Activated CD4-positive, alpha-beta T cell treated with anti-CD3 and anti-CD28 coated beads, Interleukin-2, amount 50 U/mL, for 1 hour (primary cell): ENCODE measurements around the gene ARHGAP19.
"Not testable (repeated sequence)": the region's sequence is repeated elsewhere in the genome, so short reads cannot be mapped to it uniquely, and the experiment has no call there.

Experiments used
- DNase-seq: peaks from one replicate; pipeline ENCODE4 v3.0.0-alpha.2; 2020

The ARHGAP19 gene

DNA sequence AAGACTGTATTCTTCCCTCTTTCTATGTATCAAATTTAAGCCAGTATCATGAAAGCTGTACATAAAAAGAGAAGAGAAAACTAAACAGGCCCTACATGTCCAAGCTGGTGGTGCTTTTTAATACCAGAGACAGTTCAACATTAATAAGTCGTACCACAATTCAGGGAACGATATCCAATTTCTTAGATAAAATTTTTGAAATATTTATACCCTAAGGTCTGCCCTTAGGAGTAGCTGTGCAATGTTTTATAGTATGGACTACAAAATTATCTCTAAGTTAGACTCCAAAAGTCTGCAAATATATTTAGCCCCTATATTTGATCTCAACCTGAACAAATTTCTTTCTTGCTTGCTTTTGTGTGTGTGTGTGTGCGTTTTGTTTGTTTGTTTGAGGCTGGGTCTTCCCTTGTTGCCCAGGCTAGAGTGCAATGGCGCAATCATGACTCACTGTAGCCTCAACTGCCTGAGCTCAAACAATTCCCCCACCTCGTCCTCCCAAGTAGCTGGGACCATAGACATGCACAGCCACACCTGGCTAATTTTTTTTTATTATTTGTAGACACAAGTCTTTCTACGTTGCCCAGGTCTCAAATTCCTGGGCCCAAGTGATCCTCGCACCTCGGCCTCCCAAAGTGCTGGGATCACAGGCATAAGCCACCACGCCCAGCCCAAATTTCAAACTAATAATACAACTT is 13.2 kb downstream of the ARHGAP19 start:
- no peak for DNase-seq

DNA sequence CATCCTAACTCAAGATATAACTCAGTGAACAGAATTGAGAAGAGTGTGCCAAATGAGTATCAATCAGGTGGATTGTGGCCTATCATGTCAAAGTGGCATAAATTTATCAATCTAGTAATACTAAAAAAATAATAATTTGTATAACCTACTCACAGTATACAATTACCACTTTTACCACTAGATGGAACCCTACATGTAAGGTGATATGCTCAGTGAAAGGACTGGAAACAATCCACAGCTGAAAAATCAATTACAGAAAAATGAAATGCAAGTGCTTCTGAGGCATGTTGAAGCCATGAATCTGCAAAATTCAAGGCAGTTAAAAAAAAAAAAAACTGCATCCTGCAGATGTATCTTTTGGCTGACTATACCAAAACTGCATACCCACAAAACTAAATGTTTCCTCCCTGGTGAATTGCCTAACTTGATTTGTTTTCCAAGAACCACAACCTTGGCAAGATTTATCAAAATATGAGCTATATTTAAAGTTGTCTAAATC is 13.9 kb downstream of the ARHGAP19 start:
- no peak for DNase-seq

DNA sequence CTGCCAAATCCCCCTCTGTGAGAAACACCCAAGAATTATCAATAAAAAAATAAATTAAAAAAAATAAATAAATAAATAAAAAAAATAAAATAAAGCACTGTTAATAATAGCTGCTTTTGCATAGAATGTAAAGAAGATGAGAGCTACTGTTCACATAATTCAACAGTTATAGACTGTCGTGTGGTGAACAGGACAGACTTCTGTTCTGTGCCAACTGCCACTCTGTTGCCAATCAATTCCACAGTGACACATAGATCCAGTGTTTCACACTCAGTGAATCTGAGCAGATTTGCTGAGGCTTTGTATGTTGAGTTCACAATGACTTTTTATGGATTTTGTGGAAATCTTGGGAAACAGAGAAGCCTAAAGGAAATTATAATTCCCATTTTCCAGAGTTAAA is 14.9 kb downstream of the ARHGAP19 start:
- DNase-seq: no peak

DNA sequence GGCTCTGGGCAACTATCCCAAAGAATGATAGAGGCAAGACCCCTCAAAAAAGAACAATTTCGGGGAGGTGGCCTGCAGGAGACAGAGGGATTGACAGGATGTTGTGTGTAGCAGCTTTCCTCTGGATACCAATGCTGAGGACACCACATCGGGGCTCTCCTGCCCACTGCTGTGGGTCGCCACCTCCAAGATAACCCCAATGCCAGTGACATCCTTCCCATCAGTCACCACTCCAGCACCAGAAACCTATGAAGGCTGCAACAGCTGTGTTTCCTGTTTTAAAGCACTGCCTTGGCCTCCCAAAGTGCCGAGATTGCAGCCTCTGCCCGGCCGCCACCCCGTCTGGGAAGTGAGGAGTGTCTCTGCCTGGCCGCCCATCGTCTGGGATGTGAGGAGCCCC is 17.6 kb downstream of the ARHGAP19 start:
- DNase-seq: no peak

DNA sequence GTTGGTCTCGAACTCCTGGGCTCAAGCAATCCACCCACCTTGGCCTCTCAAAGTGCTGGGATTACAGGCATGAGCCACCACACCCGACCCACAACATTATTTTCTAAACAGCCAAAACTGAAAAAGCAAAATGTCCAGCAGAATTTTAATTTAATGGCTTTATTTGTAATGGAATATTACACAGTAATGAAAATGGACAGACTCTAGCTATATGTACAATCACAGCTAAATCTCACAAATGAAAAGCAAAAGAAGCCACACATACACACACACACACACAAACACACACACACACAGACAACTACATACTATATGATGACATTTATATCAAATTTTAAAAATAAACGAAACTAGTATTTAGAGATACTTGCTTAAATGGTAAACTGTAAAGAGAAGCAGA is 18.7 kb downstream of the ARHGAP19 start:
- DNase-seq: no peak

DNA sequence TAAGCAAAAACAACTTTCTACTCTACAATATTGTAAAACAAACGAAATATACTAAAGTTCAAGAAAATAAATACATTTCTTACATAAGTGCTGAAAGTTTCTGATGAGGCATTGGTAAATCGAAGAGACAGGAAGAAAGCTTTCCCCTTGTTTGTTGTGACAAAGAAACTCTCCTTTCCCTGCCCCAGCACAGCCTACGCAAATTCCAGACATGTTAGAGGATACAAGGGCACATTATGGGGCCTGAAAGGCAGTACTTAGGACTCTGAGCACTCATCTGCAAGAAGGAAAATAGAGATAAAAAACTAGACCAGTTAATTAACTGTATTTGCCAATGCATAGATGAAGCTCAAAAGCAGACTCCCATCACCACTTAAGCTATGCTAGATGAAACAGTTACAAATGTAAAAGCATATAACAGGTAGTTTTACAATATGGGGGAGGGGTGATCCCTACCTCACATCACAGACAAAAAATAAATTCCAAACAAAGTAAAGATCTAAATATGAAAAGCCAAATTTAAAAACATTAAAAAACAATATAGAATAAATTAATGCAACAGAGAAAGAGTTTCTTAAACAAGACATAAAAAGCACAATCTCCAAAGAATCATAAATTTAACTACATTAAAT is 21.8 kb downstream of the ARHGAP19 start:
- no peak for DNase-seq

DNA sequence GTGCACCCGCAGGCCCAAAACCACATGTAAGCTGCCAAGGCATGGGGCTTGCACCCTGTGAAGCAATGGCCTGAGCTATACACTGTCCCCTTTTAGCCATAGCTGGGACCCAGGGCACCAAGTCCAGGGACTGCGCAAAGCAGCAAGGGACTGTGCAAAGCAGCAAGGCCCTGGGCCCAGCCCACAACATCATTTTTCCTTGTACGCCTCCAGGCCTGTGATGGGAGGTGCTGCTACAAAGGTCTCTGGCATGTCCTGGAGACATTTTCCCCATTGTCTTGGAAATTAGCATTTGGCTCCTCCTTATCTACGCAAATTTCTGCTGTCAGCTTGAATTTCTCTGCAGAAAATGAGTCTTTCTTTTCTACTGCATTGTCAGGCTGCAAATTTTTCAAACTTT is 24.8 kb downstream of the ARHGAP19 start:
- no peak for DNase-seq

DNA sequence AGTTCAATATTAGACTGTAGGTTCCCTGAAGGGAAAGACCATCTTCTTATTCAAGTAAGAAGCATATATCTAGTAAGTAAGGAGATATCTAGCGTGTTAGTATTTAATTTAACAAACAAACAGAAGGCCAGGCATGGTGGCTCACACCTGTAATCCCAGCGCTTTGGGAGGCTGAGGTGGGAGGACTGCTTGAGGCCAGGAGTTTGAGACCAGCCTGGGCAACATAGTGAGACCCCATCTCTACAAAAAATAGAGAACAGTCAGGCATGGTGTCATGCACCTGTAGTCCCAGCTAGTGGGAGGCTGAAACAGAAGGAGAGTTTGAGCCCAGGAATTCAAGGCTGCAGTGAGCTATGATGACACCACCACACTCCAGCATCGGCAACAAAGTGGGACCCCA is 27.3 kb downstream of the ARHGAP19 start:
- DNase-seq: not testable (repeated sequence)

DNA sequence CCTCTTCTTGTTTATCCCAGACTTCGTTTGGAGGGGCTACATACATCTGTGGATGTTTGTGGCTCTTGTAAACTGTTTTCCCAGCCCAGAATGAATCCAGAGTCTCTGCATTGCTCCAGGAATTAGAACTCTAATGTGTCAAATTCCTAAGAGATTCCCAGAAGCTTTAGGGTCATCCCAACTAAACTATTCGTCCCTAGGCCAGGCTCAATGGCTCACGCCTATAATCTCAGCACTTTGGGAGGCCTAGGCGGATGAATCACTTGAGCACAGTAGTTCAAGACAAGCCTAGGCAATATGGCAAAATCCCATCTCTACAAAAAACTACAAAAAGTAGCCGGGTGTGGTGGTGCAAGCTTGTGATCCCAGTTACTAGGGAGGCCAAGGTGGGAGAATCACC is 28.5 kb downstream of the ARHGAP19 start:
- no peak for DNase-seq

DNA sequence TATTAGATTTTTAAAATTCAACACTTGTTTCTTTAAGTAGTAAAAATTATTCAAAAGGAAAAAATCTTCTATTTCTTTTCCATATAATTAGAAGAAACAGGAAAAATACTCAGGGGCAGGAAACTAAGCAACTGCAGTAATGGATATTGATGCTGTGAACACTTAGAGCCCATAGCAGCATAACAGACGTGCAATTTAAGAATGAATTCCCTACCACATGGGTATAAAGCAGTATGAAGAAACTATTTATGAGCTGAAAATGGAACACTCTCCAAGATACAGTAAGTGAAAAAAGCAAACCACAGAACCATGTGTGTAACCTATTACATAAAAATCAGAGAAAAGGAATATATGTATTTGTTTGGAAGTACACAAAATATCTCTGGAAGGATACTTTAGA is 30.8 kb downstream of the ARHGAP19 start:
- no peak for DNase-seq

DNA sequence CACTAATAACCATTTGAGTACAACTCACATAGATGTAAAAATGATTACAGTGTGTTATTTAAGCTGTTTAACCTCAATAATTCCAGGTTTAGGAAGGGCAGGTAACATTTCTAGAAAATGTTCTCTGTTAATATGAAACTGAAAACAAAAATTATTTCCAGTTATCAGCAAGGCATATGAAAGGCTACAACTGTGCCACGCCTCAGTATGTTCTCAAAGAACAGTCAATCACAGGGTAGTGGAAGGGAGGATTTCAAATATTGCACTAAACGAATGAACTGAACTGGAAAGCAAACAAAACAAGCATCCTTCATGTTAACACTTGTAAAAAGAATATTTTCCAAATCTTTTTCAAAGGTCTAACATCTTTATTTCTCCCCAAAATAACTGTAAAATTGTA is 31.3 kb downstream of the ARHGAP19 start:
- DNase-seq: no peak

DNA sequence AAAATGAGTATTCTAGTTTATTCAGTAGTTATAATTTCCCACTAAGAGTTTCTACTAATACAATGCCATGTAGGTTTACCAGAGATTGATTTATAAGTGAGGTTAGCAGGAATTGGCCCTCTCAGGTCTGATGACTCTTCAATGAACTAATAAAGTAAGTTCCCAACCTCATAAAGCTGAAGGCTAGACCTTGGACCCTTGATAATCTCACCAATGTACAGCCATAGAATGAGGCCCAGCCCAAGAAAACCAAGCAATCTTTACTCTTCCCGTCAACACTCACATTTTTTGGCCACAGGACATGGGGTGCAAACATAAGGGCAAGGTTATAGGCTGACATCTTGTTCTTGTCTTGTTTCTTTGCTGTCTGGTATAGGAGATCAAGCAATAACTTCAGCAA is 33.3 kb downstream of the ARHGAP19 start:
- DNase-seq: no peak

DNA sequence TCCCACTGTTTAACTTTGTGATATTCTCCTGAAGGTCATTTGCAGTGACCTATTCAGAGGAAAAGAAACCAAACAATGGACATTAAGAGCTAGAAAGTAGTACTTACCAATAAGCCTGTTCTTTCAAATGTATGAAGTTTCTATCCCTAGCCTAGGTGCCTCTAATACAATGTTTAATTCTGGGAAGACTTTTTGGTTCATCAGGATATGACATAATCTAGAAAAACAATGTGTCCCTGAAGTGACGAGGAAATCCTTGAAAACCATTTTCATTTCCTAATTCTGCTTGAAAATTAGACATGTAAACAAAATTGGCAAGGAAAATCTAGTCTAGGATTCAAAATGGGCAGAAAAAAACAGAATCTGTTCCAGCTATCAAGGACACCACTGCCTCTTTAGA is 36.1 kb downstream of the ARHGAP19 start:
- no peak for DNase-seq

DNA sequence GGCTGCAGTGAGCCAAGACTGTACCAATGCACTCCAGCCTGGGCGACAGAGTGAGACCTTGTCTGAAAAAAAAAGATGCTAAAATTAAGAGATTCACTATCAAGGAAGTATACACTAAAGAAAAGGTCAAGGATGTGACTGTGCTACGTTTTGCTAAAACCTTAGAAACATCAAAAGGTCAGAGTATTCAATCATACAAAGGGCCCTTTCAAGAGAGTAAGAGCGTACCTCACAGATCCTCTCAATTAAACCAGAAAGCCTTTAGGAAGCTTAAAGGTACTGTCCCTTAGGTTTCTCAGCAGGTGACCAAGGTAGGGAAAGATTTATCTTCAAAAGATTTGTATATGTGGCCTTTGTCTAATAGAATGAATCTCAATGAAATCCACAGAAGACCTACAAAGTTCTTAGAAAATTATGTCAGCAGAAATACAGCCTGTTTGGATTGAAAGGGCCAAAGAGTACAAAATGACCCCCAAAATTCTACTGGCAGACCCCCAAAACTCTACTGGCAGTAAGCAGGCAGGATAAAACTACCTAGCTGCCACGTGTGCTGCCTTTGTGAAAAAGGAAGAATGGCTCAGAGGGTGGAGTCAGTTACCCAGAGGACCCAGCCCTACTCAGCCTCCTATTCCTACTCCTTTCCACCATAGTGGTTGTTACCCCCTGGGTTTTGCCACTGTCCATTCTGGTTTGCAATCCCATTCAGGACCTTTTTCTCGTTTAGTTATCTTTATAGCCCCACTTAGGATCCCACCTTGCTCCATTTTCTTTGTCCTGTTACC is 36.7 kb downstream of the ARHGAP19 start:
- no peak for DNase-seq

DNA sequence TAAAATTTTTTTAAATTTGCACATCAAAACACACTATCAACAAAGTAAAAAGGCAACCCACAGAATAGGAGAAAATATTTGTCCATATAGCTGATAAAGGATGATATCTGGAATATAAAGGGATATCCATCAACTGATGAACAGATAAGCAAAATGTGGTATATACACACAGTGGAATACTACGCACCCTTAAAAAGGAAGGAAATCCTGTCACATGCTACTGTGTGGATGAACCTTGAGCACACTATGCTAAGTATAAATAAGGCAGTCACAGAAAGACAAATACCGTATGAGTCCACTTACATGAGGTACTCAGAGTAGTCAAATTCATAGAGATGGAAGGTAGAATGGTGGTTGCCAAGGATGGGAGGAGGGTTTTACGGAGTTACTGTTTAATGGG is 37.7 kb downstream of the ARHGAP19 start:
- no peak for DNase-seq

DNA sequence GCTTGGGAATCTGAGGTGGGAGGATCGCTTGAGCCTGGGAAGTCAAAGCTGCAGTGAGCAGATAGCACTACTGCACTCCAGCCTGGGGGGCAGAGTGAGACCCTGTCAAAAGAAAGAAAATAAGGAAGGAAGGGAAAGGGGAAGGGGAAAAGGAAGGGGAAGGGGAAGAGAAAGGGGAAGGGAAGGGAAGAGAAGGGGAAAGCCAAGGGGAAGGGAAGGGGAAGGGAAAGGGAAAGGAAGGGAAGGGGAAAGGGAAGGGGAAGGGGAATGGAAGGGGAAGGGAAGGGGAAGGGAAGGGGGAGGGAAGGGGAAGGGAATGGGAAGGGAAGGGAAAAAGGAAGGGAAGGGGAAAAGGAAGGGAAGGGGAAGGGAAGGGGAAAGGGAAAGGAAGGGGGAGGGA is 41.5 kb downstream of the ARHGAP19 start:
- DNase-seq: no peak

DNA sequence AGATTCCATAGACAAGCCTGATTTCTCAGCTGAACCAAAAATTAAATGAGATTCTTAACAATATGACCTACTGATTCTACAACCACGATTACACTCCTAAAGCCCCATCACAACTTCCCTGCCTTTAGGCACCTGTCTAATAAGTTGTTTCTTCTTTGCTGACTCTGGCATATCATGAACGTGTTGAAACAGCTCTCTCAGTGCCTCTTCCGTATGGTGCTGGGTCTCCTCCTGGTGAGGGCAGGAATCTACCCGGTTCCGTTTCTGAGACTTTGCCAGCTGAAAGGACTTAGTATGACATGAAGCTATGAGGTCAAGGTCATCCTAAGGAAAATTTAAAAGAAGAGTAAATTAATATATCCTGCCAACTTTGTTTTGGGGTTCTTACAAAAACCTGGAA is 48.6 kb downstream of the ARHGAP19 start:
- no peak for DNase-seq

DNA sequence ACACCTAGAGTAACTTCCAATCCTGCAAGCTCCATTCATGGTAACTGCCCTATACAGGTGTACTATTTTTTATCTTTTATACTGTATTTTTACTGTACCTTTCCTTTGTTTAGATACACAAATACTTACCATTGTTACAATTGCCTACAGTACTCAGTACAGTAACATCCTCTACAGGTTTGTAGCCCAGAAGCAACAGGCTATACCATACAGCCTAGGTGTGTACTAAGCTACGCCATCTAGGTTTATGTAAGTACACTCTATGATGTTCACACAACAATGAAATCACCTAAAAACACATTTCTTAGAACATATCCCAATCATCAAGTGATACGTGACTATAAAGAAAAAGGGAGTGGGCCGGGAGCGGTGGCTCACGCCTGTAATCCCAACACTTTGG is 53.6 kb downstream of the ARHGAP19 start:
- no peak for DNase-seq

DNA sequence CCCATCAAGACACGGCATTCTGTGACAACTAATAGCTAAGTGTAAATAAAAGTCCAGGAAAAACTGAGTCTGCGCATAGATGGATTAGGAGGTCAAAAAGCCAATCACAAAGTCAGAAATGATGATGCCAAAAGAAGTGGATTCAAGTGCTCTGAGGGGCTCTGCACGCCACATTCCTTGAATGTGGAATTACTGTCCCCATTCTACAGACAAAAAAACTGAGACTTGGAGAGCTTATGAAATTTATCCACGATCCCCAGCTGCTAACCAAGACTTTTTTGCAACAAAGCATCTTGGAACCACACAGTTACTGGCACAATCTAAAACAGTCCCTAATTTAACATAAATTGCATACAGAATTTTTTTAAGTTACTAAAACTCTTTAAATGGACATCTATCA is 57.1 kb downstream of the ARHGAP19 start:
- DNase-seq: no peak

DNA sequence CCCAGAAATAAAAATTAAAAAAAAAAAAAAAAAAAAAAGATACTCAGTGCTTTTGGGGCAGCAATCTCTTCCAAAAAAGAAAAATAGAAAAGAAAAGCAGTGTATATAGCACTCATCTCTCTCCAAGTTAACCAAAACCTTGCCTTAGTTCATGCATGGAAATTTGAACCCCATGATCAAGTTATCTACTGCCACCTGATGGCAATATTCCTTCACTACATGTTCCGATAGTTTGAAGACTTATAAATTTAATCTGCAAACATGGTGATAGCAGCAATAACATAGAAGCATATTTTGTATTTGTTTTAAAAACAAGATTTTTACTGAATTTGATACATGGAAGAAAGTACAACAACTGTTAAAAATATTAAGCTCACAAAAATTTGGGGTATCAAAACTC is 58.0 kb downstream of the ARHGAP19 start:
- no peak for DNase-seq

DNA sequence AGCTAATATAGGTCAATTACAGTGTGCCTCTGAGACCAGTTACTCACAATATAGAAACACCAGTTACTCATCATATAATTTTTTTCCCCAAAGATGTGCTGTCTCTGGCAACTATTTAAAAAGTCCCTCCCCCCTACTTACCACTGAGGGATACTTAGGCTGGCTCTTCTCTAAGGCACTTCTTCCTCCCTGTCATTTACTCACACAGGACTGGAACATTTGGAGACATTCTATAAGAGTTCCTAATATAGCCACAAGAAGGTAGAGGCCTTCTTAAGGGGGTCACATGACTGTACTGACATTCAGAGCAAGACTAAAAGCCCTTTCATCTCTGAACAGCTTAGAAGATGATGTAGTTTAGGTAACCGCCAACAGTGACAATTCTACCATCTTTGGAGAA is 62.3 kb downstream of the ARHGAP19 start:
- DNase-seq: no peak

DNA sequence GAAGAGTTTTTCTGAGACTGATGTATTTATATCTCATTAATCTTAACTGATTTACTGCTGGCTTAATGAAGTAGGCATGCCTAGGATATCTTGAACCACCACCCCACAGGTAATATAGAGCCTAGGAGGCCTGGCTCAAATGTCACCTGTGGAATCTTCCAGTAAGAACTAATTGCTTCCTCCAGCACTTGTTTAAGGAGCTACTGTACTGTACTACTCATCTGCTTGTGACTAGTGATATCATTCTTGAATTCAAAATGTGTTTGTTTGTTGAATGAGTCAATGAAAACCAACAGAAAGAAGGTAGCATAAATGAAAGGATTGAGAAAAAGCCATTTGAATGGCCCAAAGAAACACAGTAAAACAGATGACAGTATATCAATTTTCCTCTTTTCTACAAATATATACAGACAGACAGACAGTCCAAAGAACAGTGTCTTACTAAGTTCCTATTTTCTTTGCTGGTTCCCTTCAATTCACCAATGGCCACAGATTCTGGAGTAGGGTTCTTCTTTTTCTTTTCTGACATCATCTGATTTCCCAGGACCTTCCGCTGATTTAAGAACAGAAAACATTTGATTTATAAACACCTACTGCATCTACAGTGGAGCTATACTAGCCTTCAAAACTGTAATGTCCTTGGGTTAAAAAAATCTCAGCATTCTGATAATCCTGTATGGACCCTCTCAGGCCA is 63.0 kb downstream of the ARHGAP19 start:
- DNase-seq: no peak

DNA sequence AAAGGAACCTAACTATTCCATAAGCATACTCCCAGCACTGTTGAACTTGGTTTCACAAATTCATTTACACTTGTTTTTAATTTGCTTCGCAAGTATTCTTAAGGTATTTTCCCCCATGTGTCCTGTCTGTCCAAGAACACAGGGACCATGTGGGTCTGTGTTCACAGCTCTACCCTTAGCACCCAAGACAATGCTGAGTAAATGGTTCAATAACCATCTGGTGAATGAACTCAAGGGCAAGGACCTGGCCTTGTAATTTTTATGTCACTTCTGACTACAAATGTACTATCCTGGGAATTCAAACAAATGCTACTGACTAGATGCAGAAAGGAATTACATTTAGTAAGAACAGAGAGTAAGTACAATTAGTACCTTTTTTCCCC is 63.7 kb downstream of the ARHGAP19 start:
- DNase-seq: no peak
